ENCODE measurements around the gene ABAT.
"Not testable (repeated sequence)": the region's sequence is repeated elsewhere in the genome, so short reads cannot be mapped to it uniquely, and the experiment has no call there.

The ABAT gene

DNA sequence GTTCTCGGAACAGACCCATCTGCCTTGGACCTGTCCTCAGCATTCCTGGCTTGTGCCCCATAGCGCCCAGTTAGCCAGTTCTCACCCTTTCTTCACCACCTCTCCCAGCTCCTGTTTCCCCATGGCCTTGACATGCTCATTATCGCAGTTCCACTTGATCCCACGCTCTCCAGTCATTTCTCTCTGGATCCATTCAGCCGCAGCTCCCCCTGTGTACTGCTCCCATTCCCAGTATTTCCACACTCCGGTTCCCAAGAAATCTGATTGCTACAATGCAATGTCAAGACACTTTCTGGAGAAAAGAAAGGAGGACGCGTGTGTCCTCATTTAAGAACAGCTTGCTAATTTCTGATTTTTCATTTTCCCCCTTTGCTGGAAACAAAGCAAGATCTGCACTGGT is 67.7 kb downstream of the ABAT start:
- H3F3A ChIP-seq (ENCODE audit: insufficient read depth) = no peaks in the 10 kb centered on the region
- H3K4me2 ChIP-seq (ENCODE audit: low read depth, low read length, poor library complexity, severe bottlenecking) = no peak overlapping the region
- no peaks in the 10 kb centered on the region for H4K20me1 ChIP-seq (ENCODE audit: low read depth, low read length)
- H3K4me3 ChIP-seq (ENCODE audit: insufficient read depth, low read length, poor library complexity, severe bottlenecking) = no peak overlapping the region
- no peak overlapping the region for H3K9ac ChIP-seq (ENCODE audit: low read length)
- no peak overlapping the region for H2AFZ ChIP-seq (ENCODE audit: low read depth, low read length, severe bottlenecking)
- no peaks in the 10 kb centered on the region for H3K9me3 ChIP-seq (ENCODE audit: insufficient read depth, low read length)
- no peak for TF ChIP-seq EZH2phosphoT487 (conservative IDR thresholded peaks at IDR 0.05; ENCODE audit: low read length)
- TF ChIP-seq, protein P1, sequence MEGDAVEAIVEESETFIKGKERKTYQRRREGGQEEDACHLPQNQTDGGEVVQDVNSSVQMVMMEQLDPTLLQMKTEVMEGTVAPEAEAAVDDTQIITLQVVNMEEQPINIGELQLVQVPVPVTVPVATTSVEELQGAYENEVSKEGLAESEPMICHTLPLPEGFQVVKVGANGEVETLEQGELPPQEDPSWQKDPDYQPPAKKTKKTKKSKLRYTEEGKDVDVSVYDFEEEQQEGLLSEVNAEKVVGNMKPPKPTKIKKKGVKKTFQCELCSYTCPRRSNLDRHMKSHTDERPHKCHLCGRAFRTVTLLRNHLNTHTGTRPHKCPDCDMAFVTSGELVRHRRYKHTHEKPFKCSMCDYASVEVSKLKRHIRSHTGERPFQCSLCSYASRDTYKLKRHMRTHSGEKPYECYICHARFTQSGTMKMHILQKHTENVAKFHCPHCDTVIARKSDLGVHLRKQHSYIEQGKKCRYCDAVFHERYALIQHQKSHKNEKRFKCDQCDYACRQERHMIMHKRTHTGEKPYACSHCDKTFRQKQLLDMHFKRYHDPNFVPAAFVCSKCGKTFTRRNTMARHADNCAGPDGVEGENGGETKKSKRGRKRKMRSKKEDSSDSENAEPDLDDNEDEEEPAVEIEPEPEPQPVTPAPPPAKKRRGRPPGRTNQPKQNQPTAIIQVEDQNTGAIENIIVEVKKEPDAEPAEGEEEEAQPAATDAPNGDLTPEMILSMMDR (IDR thresholded peaks at IDR 0.05; ENCODE audit: insufficient read depth, low read length, poor library complexity, severe bottlenecking) = no peak
- H3K36me3 ChIP-seq (ENCODE audit: low read length) = no peaks in the 10 kb centered on the region
- no peaks in the 10 kb centered on the region for H3K9me2 ChIP-seq (replicated peaks; ENCODE audit: insufficient read depth, low read length)
- H3K27me3 ChIP-seq (ENCODE audit: low read length) = no peaks in the 10 kb centered on the region
- H3K79me2 ChIP-seq (ENCODE audit: insufficient read depth, low read length) = no peaks in the 10 kb centered on the region
- H3K27ac ChIP-seq (ENCODE audit: low read depth, low read length) = no peak overlapping the region

- not testable (repeated sequence) for H3K9me2 ChIP-seq (replicated peaks; ENCODE audit: insufficient read depth, low read length); H3K9ac ChIP-seq (ENCODE audit: low read length); H3K79me2 ChIP-seq (ENCODE audit: insufficient read depth, low read length); H3K36me3 ChIP-seq (ENCODE audit: low read length); H3K27me3 ChIP-seq (ENCODE audit: low read length); H3K9me3 ChIP-seq (ENCODE audit: insufficient read depth, low read length); H2AFZ ChIP-seq (ENCODE audit: low read depth, low read length, severe bottlenecking); H3K4me3 ChIP-seq (ENCODE audit: insufficient read depth, low read length, poor library complexity, severe bottlenecking); H3K4me2 ChIP-seq (ENCODE audit: low read depth, low read length, poor library complexity, severe bottlenecking); H4K20me1 ChIP-seq (ENCODE audit: low read depth, low read length); H3K27ac ChIP-seq (ENCODE audit: low read depth, low read length); H3F3A ChIP-seq (ENCODE audit: insufficient read depth)
Observed at GRCh38 chr16:8748944-8749343, 74.5 kb downstream of the ABAT start.

GRCh38 chr16:8751481-8752311 is 77.3 kb downstream of the ABAT start:
- H3F3A ChIP-seq (ENCODE audit: insufficient read depth) = no peaks in the 10 kb centered on the region
- no peaks in the 10 kb centered on the region for H3K79me2 ChIP-seq (ENCODE audit: insufficient read depth, low read length)
- no peak overlapping the region for H2AFZ ChIP-seq (ENCODE audit: low read depth, low read length, severe bottlenecking)
- H3K9me2 ChIP-seq (replicated peaks; ENCODE audit: insufficient read depth, low read length) = no peaks in the 10 kb centered on the region
- H3K36me3 ChIP-seq (ENCODE audit: low read length) = no peaks in the 10 kb centered on the region
- TF ChIP-seq, protein P1 (IDR thresholded peaks at IDR 0.05; ENCODE audit: insufficient read depth, low read length, poor library complexity, severe bottlenecking) = no peak
- TF ChIP-seq EZH2phosphoT487 (conservative IDR thresholded peaks at IDR 0.05; ENCODE audit: low read length) = no peak
- H3K4me3 ChIP-seq (ENCODE audit: insufficient read depth, low read length, poor library complexity, severe bottlenecking) = no peak overlapping the region
- H3K9ac ChIP-seq (ENCODE audit: low read length) = no peak overlapping the region
- no peak overlapping the region for H3K27ac ChIP-seq (ENCODE audit: low read depth, low read length)
- H3K27me3 ChIP-seq (ENCODE audit: low read length) = no peaks in the 10 kb centered on the region
- H3K4me2 ChIP-seq (ENCODE audit: low read depth, low read length, poor library complexity, severe bottlenecking) = no peak overlapping the region
- H4K20me1 ChIP-seq (ENCODE audit: low read depth, low read length) = no peaks in the 10 kb centered on the region
- H3K9me3 ChIP-seq (ENCODE audit: insufficient read depth, low read length) = no peaks in the 10 kb centered on the region

- Histone ChIP-seq H3K9me2 (replicated peaks; ENCODE audit: insufficient read depth, low read length) (no peaks in the 10 kb centered on the region), H3K9me3 (ENCODE audit: insufficient read depth, low read length) (no peaks in the 10 kb centered on the region), H3K4me3 (ENCODE audit: insufficient read depth, low read length, poor library complexity, severe bottlenecking) (no peak overlapping the region), H3K27ac (ENCODE audit: low read depth, low read length) (no peak overlapping the region), H3K79me2 (ENCODE audit: insufficient read depth, low read length) (no peaks in the 10 kb centered on the region), H3K9ac (ENCODE audit: low read length) (no peak overlapping the region), H2AFZ (ENCODE audit: low read depth, low read length, severe bottlenecking) (no peak overlapping the region), H3K27me3 (ENCODE audit: low read length) (no peaks in the 10 kb centered on the region), H3K4me2 (ENCODE audit: low read depth, low read length, poor library complexity, severe bottlenecking) (no peak overlapping the region), H3K36me3 (ENCODE audit: low read length) (no peaks in the 10 kb centered on the region), H4K20me1 (ENCODE audit: low read depth, low read length) (no peaks in the 10 kb centered on the region), H3F3A (ENCODE audit: insufficient read depth) (no peaks in the 10 kb centered on the region)
- TF ChIP-seq EZH2phosphoT487 (conservative IDR thresholded peaks at IDR 0.05; ENCODE audit: low read length) = no peak
- TF ChIP-seq, protein P1 (IDR thresholded peaks at IDR 0.05; ENCODE audit: insufficient read depth, low read length, poor library complexity, severe bottlenecking) = no peak
Observed at GRCh38 chr16:8752706-8753105, 78.3 kb downstream of the ABAT start.

All from SU-DHL-6 (cell line).